Parathyroid adenoma (tissue), 2 donors: ENCODE measurements around the gene LPP.

Experiments used
- H2AFZ ChIP-seq: fragments of 300-600 bp; sonication (generic); one replicate; pipeline ENCODE4 v1.7.0; 2017; ENCODE audit warnings: antibody characterized with exemption, mild to moderate bottlenecking
- H3K27ac ChIP-seq: fragments of 300-600 bp; sonication (generic); one replicate; pipeline ENCODE4 v1.7.0; 2017
- H3K27me3 ChIP-seq: fragments of 300-600 bp; sonication (generic); one replicate; pipeline ENCODE4 v1.7.0; 2017; ENCODE audit warnings: low read length; ENCODE audit not compliant: control insufficient read depth, insufficient read depth
- H3K36me3 ChIP-seq: fragments of 300-600 bp; sonication (generic); one replicate; pipeline ENCODE4 v1.7.0; 2017; ENCODE audit warnings: low read length; ENCODE audit not compliant: control insufficient read depth, insufficient read depth
- H3K4me1 ChIP-seq: fragments of 300-600 bp; sonication (generic); one replicate; pipeline ENCODE4 v1.7.0; 2017; ENCODE audit warnings: control low read depth
- H3K4me2 ChIP-seq: fragments of 300-600 bp; sonication (generic); one replicate; pipeline ENCODE4 v1.7.0; 2017; ENCODE audit warnings: low read length
- H3K4me3 ChIP-seq: fragments of 300-600 bp; sonication (generic); one replicate; pipeline ENCODE4 v1.7.0; 2017; ENCODE audit warnings: low read depth, low read length
- H3K79me2 ChIP-seq: fragments of 300-600 bp; sonication (generic); one replicate; pipeline ENCODE4 v1.7.0; 2017; ENCODE audit warnings: control low read depth
- H3K9ac ChIP-seq: fragments of 300-600 bp; sonication (generic); one replicate; pipeline ENCODE4 v1.7.0; 2017; ENCODE audit warnings: mild to moderate bottlenecking
- H3K9me3 ChIP-seq: fragments of 300-600 bp; sonication (generic); one replicate; pipeline ENCODE4 v1.7.0; 2017; ENCODE audit warnings: low read length; ENCODE audit not compliant: control insufficient read depth
- CTCF ChIP-seq: fragments of 300-600 bp; sonication (generic); IDR thresholded peaks from one replicate; pipeline ENCODE4 v1.7.0; 2017; ENCODE audit warnings: antibody characterized with exemption, mild to moderate bottlenecking
- donor health status: primary hyperparathyroidism.

The LPP gene

GRCh38 chr3:188658606-188659005 lies 504.6 kb downstream of the LPP start:
- Histone ChIP-seq H3K4me1 (no peaks in the 10 kb centered on the region), H2AFZ (no peak overlapping the region), H3K4me3 (no peak overlapping the region), H3K27ac (no peak overlapping the region), H3K36me3 (no peaks in the 10 kb centered on the region), H3K9ac (no peak overlapping the region), H3K27me3 (no peaks in the 10 kb centered on the region), H3K79me2 (no peaks in the 10 kb centered on the region), H3K4me2 (no peak overlapping the region), H3K9me3 (no peaks in the 10 kb centered on the region)
- TF ChIP-seq CTCF = no peak

- Histone ChIP-seq H3K4me1 (no peaks in the 10 kb centered on the region), H3K4me2 (no peak overlapping the region), H3K36me3 (no peaks in the 10 kb centered on the region), H3K9me3 (no peaks in the 10 kb centered on the region), H3K27ac (no peak overlapping the region), H2AFZ (no peak overlapping the region), H3K9ac (no peak overlapping the region), H3K79me2 (no peaks in the 10 kb centered on the region), H3K4me3 (no peak overlapping the region), H3K27me3 (no peaks in the 10 kb centered on the region)
- no peak for TF ChIP-seq CTCF
These were observed 505.6 kb downstream of the LPP start for GRCh38 chr3:188659449-188660090.

- Histone ChIP-seq H3K9ac (no peak overlapping the region), H3K9me3 (no peaks in the 10 kb centered on the region), H3K36me3 (no peaks in the 10 kb centered on the region), H3K79me2 (no peaks in the 10 kb centered on the region), H3K27ac (no peak overlapping the region), H3K27me3 (no peaks in the 10 kb centered on the region), H3K4me3 (no peak overlapping the region), H3K4me2 (no peak overlapping the region), H2AFZ (no peak overlapping the region), H3K4me1 (no peaks in the 10 kb centered on the region)
- TF ChIP-seq CTCF = no peak
These were observed 506.5 kb downstream of the LPP start for GRCh38 chr3:188660415-188660814.

GRCh38 chr3:188661806-188662205 lies 507.8 kb downstream of the LPP start:
- Histone ChIP-seq H2AFZ (no peak overlapping the region), H3K4me2 (no peak overlapping the region), H3K79me2 (no peaks in the 10 kb centered on the region), H3K9ac (no peak overlapping the region), H3K4me3 (no peak overlapping the region), H3K36me3 (no peaks in the 10 kb centered on the region), H3K27ac (no peak overlapping the region), H3K9me3 (no peaks in the 10 kb centered on the region), H3K27me3 (no peaks in the 10 kb centered on the region), H3K4me1 (no peaks in the 10 kb centered on the region)
- no peak for TF ChIP-seq CTCF

- no peaks in the 10 kb centered on the region for H3K9me3 ChIP-seq
- no peak for TF ChIP-seq CTCF
- H3K27me3 ChIP-seq = no peaks in the 10 kb centered on the region
- H3K4me2 ChIP-seq = no peak overlapping the region
- H3K79me2 ChIP-seq = no peaks in the 10 kb centered on the region
- H3K36me3 ChIP-seq = no peaks in the 10 kb centered on the region
- H2AFZ ChIP-seq = no peak overlapping the region
- H3K27ac ChIP-seq = no peak overlapping the region
- H3K4me1 ChIP-seq = no peaks in the 10 kb centered on the region
- H3K4me3 ChIP-seq = no peak overlapping the region
- H3K9ac ChIP-seq = no peak overlapping the region
These were observed 508.3 kb downstream of the LPP start for GRCh38 chr3:188662214-188662613.
